Ramos (cell line): ENCODE results near the gene TLR2.

ENCODE experiments used
- in situ Hi-C: fragments of 300-500 bp; cut with MboI; formaldehyde crosslinking; loops from one replicate; pipeline ENCODE4 v1.14.3; 2022; ENCODE audit warnings: low sequenced_read_pairs; ENCODE audit not compliant: unreplicated experiment

The TLR2 gene

GRCh38 chr4:153728151-153728550 lies 44.1 kb downstream of the TLR2 start:
- in situ Hi-C loops: no loop called here

GRCh38 chr4:153728660-153729059 lies 44.6 kb downstream of the TLR2 start:
- in situ Hi-C loops: no loop called here

DNA sequence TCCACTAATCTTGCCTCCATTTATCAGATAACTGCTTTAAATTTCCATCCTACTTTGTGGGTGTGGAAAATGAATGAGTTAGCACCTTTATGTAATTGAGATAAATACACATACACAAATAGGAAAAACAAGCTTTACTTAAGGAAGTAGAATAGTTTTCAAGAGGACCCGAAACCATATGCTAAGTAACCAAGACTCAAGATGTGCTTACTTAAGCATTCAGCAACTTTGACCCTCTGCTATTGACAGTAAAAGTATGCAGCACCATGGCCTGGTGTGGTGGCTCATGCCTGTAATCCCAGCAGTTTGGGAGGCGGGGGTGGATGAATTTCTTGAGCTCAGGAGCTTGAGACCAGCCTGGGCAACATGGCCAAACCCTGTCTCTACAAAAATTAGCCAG lies 45.8 kb downstream of the TLR2 start:
- in situ Hi-C loops: no loop called here

- in situ Hi-C loops: no loop called here
Measured at GRCh38 chr4:153731239-153731638, 47.2 kb downstream of the TLR2 start.

DNA sequence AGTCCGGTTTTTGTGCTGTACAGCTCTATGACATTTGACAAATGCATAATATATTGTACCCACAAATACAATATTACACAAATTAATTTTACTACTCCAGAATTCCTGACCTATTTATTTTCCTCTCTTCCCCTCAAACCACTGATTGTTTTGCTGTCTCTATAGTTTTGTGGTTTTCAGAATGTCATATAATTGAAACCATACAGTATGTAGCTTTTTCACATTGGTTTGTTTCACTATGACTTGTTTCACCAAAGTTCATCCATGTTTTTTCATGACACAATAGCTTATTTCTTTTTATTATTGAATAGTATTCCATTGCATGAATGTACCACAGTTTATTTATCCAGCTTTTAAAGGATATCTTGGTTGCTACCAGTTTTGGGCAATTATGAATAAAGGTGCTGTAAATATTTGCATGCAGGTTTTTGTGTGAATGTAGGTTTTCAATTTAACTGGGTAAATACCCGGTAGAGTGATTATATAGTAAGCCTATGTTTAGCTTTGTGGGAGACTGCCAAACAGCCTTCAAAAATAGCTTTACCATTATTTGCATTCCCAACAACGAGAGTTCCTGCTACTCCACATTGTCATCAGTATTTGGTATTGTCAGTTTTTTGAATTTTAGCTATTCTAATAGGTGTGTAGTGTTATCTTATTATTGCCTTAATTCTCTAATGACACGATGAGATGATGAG lies 49.8 kb downstream of the TLR2 start:
- in situ Hi-C loops: no loop called here

DNA sequence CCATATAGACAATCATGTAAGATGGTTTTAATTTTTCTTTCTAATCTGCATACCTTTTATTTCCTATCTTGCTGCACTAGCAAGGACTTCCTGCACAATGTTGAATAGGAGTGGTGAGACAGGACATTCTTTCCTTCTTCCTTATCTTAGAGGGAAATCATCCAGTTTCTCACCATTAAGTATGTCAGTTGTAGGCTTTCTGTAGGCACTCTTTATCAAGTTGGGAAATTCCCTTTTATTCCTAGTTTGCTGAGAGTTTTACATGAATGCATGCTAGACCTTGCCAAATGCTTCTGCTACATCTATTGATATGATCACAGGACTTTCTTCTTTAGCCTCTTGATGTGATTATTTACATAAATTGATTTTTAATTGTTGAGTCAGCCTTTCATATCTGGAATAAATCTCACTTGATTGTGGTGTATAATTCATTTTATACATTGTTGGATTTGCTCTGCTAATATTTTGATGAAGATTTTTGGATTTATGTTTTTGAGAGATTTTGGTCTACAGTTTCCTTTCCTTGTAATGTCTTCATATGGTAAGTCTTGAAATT lies 51.9 kb downstream of the TLR2 start:
- in situ Hi-C loops: no loop called here

DNA sequence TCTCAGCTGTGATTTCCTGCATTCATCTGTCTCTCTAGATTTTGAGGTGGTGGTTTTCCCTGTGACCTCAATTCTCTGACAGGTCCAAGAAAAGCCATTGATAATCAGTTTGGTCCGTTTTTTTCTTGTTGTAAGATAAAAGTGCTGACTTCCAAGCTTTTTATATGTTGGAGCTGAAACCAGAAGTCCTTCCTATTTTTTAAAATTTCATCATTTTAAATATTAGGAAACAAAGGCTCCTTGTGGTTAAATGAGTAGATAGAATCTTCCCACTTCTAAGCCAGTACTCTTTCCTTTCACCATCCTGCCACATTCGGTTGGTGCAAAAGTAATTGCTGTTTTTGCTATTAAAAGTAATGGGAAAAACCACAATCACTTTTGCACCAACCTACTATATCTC lies 57.5 kb downstream of the TLR2 start:
- in situ Hi-C loops: no loop called here

- in situ Hi-C loops: no loop called here
Measured at GRCh38 chr4:153745651-153746050, 61.6 kb downstream of the TLR2 start.

DNA sequence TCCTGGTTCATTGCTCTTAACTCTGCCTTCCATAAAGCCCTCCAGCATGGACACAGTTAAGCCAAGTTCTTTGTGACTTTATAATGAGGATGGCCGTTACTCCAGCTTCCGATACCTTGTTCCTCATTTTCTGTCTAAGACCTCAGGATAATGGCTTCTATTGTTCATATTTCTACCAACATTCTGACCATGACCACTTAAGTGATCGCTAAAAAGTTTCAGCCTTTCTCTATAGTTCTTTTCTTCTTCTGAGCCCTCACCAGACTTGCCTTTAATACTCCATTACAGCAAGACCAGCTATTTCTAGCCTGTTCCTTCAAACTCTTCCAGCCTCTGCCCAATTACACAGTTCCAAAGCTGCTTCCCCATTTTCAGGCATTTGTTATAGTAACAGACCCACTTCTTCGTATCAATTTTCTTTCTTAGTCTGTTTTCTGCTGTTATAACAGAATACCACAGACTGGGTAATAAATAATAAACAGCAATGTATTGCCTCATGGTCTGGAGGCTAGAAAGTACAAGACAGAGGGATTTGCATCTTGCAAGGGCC lies 63.4 kb downstream of the TLR2 start:
- in situ Hi-C loops: no loop called here

GRCh38 chr4:153748378-153748777 lies 64.3 kb downstream of the TLR2 start:
- in situ Hi-C loops: no loop called here

- in situ Hi-C loops: no loop called here
Measured at GRCh38 chr4:153750197-153750817, 66.2 kb downstream of the TLR2 start.

DNA sequence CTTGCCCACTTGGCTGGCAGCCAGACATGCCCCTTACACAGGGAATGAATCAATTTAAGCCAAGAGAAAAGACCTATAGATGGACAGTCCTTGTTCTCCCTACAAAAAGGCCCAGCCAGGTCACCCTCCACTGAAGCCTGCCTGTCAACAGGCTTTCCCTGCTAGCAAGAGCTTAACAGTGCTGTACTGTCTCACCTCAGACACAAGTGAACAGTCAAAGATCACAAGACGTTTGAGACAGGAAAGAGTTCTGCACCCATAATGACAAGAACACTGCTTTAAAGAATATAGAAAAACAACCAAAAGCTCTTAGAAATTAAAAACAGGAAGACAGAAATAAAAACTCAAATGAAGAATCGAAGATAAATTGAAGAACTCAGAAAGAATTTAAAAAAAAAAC lies 71.1 kb downstream of the TLR2 start:
- in situ Hi-C loops: no loop called here
